Sigmoid colon (tissue), 7 donors: ENCODE data around the gene ARL10. TPM values are rescaled to one million over a fixed set of nuclear protein-coding genes. Genes with fewer than 3 reads are reported as not detected.

Source experiments
- DNase-seq: peaks from one replicate; pipeline ENCODE4 v3.0.0-alpha.2; 2019
- H3K27ac ChIP-seq, 4 donors: fragments of 200-600 bp; sonication (generic); one replicate each; pipeline ENCODE4 v1.5.1; 2016 to 2019; ENCODE audit warnings: mild to moderate bottlenecking in 1 of 4
- H3K27me3 ChIP-seq, 3 donors: fragments of 200-600 bp; sonication (generic); one replicate each; pipeline ENCODE4 v1.5.1; 2019; ENCODE audit warnings: mild to moderate bottlenecking in 1 of 3
- H3K36me3 ChIP-seq, 4 donors: fragments of 200-600 bp; sonication (generic); one replicate each; pipeline ENCODE4 v1.5.1; 2016 to 2019
- H3K4me1 ChIP-seq, 4 donors: fragments of 200-600 bp; sonication (generic); one replicate each; pipeline ENCODE4 v1.5.1; 2017 to 2019
- H3K4me3 ChIP-seq, 4 donors: fragments of 200-600 bp; sonication (generic); one replicate each; pipeline ENCODE4 v1.5.1; 2017 to 2019; ENCODE audit warnings: mild to moderate bottlenecking in 2 of 4, moderate library complexity in 1 of 4
- H3K9me3 ChIP-seq, 4 donors: fragments of 200-600 bp in 3 of 4; sonication (generic) in 3 of 4; one replicate each; pipeline versions ENCODE4 v1.5.1 to v1.6.1; 2013 to 2019
- EP300 ChIP-seq, 4 donors: sonication (generic); formaldehyde crosslinking; IDR thresholded peaks; one replicate each; pipeline ENCODE4 v1.6.1; 2017; ENCODE audit warnings: antibody characterized with exemption in 4 of 4
- POLR2A ChIP-seq, 2 donors: fragments of 450-650 bp; IDR thresholded peaks; one replicate each; pipeline ENCODE4 v1.6.1; 2016; ENCODE audit warnings: antibody characterized with exemption in 2 of 2, mild to moderate bottlenecking in 2 of 2, moderate library complexity in 2 of 2
- POLR2AphosphoS5 ChIP-seq, 4 donors: sonication (generic); formaldehyde crosslinking; IDR thresholded peaks; one replicate each; pipeline ENCODE4 v1.6.1; 2017; ENCODE audit warnings: antibody characterized with exemption in 4 of 4
- WGBS, 2 donors: extraction: QIAGEN DNeasy Blood & Tissue Kit; methylation state at CpG; one replicate each; pipeline ENCODE4 v1.1.7; 2013; 5-methylcytosine and 5-hydroxymethylcytosine counted together
- intact Hi-C: fragments of 100-400 bp; cut with DNase I; formaldehyde crosslinking; loops from one replicate; pipeline ENCODE4 v1.15.1; 2023
- polyA plus RNA-seq, 3 donors: library from polyadenylated mRNA; stranded (reverse); fragments of 200-250 nt; gene quantifications; one replicate each; pipeline ENCODE4 v1.2.3, GENCODE V29; 2013
- small RNA-seq, 3 donors: library from RNA; depleted of rRNA; stranded (forward); fragments of <200 nt; gene quantifications; one replicate each; pipeline ENCODE3, GENCODE V24; 2016
- total RNA-seq, 4 donors: library from RNA; depleted of rRNA; stranded (reverse); fragments of >200 nt; gene quantifications; one replicate each; pipeline ENCODE4 v1.1.0, GENCODE V29; 2016
- TF ChIP-seq, protein P1 (sequence below), 4 experiments: fragments of 450-650 bp in 3 of 4; fragments of 200-600 bp in 1 of 4; IDR thresholded peaks; one replicate each; pipeline ENCODE4 v1.5.1; 2016 to 2019; ENCODE audit warnings: antibody characterized with exemption in 4 of 4, mild to moderate bottlenecking in 3 of 4, moderate library complexity in 2 of 4
- donor health status: healthy with polysubstance abuse.
- donor health status: Bipolar disorder and iron deficiency.
- donor health status: healthy.

Gene ARL10
- total and polyA plus RNA-seq, 7 donors: 0.23 to 16.9 (median 5.6) TPM

GRCh38 chr5:176427971-176428370 is 62.7 kb downstream of the ARL10 start:
- Histone ChIP-seq H3K4me1 (no peaks in the 10 kb centered on the region), H3K36me3 (no peaks in the 10 kb centered on the region), H3K9me3 (no peaks in the 10 kb centered on the region), H3K4me3 (no peak overlapping the region), H3K27ac (no peak overlapping the region), H3K27me3 (no peaks in the 10 kb centered on the region)
- DNase-seq: no peak
- intact Hi-C loops: no loop called here
- 23 to 64% methylated on average over 4 of the region's 4 CpGs for WGBS, 2 donors
- TF ChIP-seq EP300 (IDR thresholded peaks at IDR 0.05) (no peak), POLR2AphosphoS5 (IDR thresholded peaks at IDR 0.05) (no peak), POLR2A (IDR thresholded peaks at IDR 0.05) (no peak)
- TF ChIP-seq, protein P1, sequence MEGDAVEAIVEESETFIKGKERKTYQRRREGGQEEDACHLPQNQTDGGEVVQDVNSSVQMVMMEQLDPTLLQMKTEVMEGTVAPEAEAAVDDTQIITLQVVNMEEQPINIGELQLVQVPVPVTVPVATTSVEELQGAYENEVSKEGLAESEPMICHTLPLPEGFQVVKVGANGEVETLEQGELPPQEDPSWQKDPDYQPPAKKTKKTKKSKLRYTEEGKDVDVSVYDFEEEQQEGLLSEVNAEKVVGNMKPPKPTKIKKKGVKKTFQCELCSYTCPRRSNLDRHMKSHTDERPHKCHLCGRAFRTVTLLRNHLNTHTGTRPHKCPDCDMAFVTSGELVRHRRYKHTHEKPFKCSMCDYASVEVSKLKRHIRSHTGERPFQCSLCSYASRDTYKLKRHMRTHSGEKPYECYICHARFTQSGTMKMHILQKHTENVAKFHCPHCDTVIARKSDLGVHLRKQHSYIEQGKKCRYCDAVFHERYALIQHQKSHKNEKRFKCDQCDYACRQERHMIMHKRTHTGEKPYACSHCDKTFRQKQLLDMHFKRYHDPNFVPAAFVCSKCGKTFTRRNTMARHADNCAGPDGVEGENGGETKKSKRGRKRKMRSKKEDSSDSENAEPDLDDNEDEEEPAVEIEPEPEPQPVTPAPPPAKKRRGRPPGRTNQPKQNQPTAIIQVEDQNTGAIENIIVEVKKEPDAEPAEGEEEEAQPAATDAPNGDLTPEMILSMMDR (IDR thresholded peaks at IDR 0.05): no peak

DNA sequence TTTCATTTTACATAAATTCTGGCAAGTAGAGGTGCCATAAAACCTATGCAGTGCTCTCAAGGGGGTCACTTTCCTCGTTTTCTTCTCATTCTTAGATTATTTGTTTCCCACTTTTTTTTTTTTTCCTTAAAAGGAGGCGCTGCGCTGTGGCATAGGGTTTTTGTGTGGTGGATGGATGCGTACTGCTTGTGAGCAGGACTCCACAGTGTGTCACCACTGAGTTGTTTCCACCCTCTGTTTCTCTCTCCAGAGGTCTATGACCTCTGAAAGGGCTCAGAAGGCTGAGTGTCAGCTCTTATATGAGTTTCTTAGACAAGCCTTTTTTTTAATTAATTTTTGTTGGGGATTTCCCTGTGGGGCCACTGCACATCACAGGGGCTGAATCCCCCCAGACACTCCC is 64.7 kb downstream of the ARL10 start:
- H3K4me3 ChIP-seq: no peak overlapping the region
- H3K36me3 ChIP-seq: no peaks in the 10 kb centered on the region
- no peaks in the 10 kb centered on the region for H3K27me3 ChIP-seq
- H3K27ac ChIP-seq: no peak overlapping the region
- no peaks in the 10 kb centered on the region for H3K9me3 ChIP-seq
- WGBS, 2 donors: 71 to 74% methylated on average over 4 of the region's 4 CpGs
- H3K4me1 ChIP-seq: no peaks in the 10 kb centered on the region
- TF ChIP-seq EP300 (IDR thresholded peaks at IDR 0.05) (no peak), POLR2A (IDR thresholded peaks at IDR 0.05) (no peak), POLR2AphosphoS5 (IDR thresholded peaks at IDR 0.05) (no peak)
- TF ChIP-seq, protein P1 (IDR thresholded peaks at IDR 0.05): no peak
- intact Hi-C loops: no loop called here
- no peak for DNase-seq

Small RNAs within 50 kb of the gene (small RNA-seq; reads per million reads assigned to genes)
- 0.58 to 1.8 (median 1.7) reads per million in 3 donors for gene MIR1271

Other genes with a start within 250 kb of the ARL10 start
- gene SIMC1, start 127.1 kb upstream of the ARL10 start, total RNA-seq: 10 to 100 TPM in 2 of 4 donors, 1 to 10 TPM in 2; 6.8 to 26.0 (median 9.3) TPM
- gene SIMC1, start 127.1 kb upstream of the ARL10 start, polyA plus RNA-seq: 10 to 100 TPM in 1 of 3 donors, 1 to 10 TPM in 2; 7.9 to 10.2 (median 8.1) TPM
- gene KIAA1191, start 3.7 kb upstream of the ARL10 start, total RNA-seq: 100 to 1,000 TPM in 3 of 4 donors, 10 to 100 TPM in 1; 88.8 to 117 (median 108) TPM
- gene KIAA1191, start 3.7 kb upstream of the ARL10 start, polyA plus RNA-seq: 100 to 1,000 TPM in 1 of 3 donors, 10 to 100 TPM in 2; 41.0 to 112 (median 62.5) TPM
- 10 to 100 TPM in 1 of 4 donors, 1 to 10 TPM in 3; 4.4 to 17.8 (median 9.6) TPM for gene NOP16, start 23.1 kb downstream of the ARL10 start, total RNA-seq
- gene NOP16, start 23.1 kb downstream of the ARL10 start, polyA plus RNA-seq: 10 to 100 TPM; 21.3 to 50.7 (median 22.2) TPM
- 100 to 1,000 TPM; 201 to 249 (median 235) TPM for gene HIGD2A, start 23.3 kb downstream of the ARL10 start, total RNA-seq
- 100 to 1,000 TPM; 207 to 457 (median 354) TPM for gene HIGD2A, start 23.3 kb downstream of the ARL10 start, polyA plus RNA-seq
- gene CLTB, start 51.1 kb downstream of the ARL10 start, total RNA-seq: 100 to 1,000 TPM; 129 to 163 (median 156) TPM
- 100 to 1,000 TPM; 274 to 403 (median 280) TPM for gene CLTB, start 51.1 kb downstream of the ARL10 start, polyA plus RNA-seq
- 10 to 100 TPM; 18.5 to 24.6 (median 19.1) TPM for gene FAF2, start 82.9 kb downstream of the ARL10 start, total RNA-seq
- 10 to 100 TPM in 1 of 3 donors, 1 to 10 TPM in 2; 4.2 to 19.8 (median 4.4) TPM for gene FAF2, start 82.9 kb downstream of the ARL10 start, polyA plus RNA-seq
- gene RNF44, start 171.9 kb downstream of the ARL10 start, total RNA-seq: 10 to 100 TPM in 2 of 4 donors, 1 to 10 TPM in 2; 7.6 to 15.0 (median 11.1) TPM
- gene RNF44, start 171.9 kb downstream of the ARL10 start, polyA plus RNA-seq: 10 to 100 TPM; 18.0 to 64.0 (median 25.4) TPM
- gene CDHR2, start 183.9 kb downstream of the ARL10 start, total RNA-seq: 1 to 10 TPM in 1 of 4 donors, under 1 TPM in 1, not detected in 2; 0.71 to 1.1 TPM
- 10 to 100 TPM in 2 of 3 donors, 1 to 10 TPM in 1; 9.6 to 57.9 (median 47.9) TPM for gene CDHR2, start 183.9 kb downstream of the ARL10 start, polyA plus RNA-seq
- 1 to 10 TPM in 2 of 4 donors, under 1 TPM in 2; 0.33 to 1.6 (median 0.81) TPM for gene GPRIN1, start 244.7 kb downstream of the ARL10 start, total RNA-seq
- gene GPRIN1, start 244.7 kb downstream of the ARL10 start, polyA plus RNA-seq: 1 to 10 TPM in 1 of 3 donors, under 1 TPM in 2; 0.60 to 1.4 (median 0.69) TPM